SK-MEL-5 (cell line): ENCODE results near the gene CLDN12. TPM values are rescaled to one million over a fixed set of nuclear protein-coding genes. Genes with fewer than 3 reads are reported as not detected.

Source experiments
- DNase-seq: peaks from one replicate; pipeline ENCODE4 v3.0.0-alpha.2; 2016; ENCODE audit warnings: low read depth, low spot score
- in situ Hi-C: cut with HindIII; loops from 2 replicates; pipeline ENCODE4 v1.10.0; 2016; ENCODE audit warnings: low sequenced_read_pairs, high pct_unique_total_duplicates, low pct_unique_long_range_greater_than_20kb
- polyA plus RNA-seq, 2 experiments: library from polyadenylated mRNA; depleted of rRNA; stranded (reverse); fragments of >200 nt; gene quantifications; 2 replicates each; pipeline ENCODE4 v1.2.3, GENCODE V29; 2015
- total RNA-seq: library from RNA; depleted of rRNA; stranded (reverse); fragments of >200 nt; shearing (Covaris generic); gene quantifications from 2 replicates; pipeline ENCODE4 v1.2.3, GENCODE V29; 2014; rRNA removed

CLDN12 gene
- 143 and 151 TPM in 2 replicates for total RNA-seq
- polyA plus RNA-seq (2015; cell fraction: cytosol; rRNA removed): 108 and 126 TPM in 2 replicates
- 269 and 372 TPM in 2 replicates for polyA plus RNA-seq (2015; cell fraction: nucleus; rRNA removed)

- peak; percentile 99 for DNase-seq
- in situ Hi-C loops: loop anchor here (25.0 kb wide), 1 partner anchor 91 kb away; the partner anchor contains the start of gene FAM237B
Observed at GRCh38 chr7:90403174-90404113, at the start of gene CLDN12. CLDN12 (plus strand) TSS chr7:90403461; CDS start chr7:90412677, 9,216 bp downstream.

GRCh38 chr7:90383422-90383821 lies 19.8 kb upstream of the CLDN12 start:
- in situ Hi-C loops: no loop called here

DNA sequence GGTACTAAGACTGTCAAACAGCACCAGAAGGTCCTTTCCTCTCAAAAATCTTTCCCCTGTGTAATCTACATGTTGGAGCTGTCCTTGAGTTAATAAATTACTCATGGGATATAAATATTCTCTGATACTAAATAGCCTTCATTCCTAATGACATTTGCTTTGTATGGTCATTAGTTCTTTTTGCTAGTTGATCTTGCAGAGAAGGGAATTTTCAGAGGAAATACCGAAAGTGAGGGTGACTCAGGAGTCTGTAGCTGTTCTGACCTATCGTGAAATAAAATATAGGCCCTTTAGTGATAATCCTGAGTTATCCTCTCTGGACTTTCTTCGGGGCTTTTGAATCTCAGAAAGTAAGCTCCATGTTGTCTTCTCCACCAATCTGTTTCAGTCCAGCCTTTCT lies 19.4 kb upstream of the CLDN12 start:
- no peak for DNase-seq
- in situ Hi-C loops: no loop called here

More at GRCh38 chr7:90383422-90383821, 19.8 kb upstream of the CLDN12 start:
- no peak for DNase-seq

- in situ Hi-C loops: no loop called here
- DNase-seq: no peak
Observed at GRCh38 chr7:90384433-90384832, 18.8 kb upstream of the CLDN12 start.

DNA sequence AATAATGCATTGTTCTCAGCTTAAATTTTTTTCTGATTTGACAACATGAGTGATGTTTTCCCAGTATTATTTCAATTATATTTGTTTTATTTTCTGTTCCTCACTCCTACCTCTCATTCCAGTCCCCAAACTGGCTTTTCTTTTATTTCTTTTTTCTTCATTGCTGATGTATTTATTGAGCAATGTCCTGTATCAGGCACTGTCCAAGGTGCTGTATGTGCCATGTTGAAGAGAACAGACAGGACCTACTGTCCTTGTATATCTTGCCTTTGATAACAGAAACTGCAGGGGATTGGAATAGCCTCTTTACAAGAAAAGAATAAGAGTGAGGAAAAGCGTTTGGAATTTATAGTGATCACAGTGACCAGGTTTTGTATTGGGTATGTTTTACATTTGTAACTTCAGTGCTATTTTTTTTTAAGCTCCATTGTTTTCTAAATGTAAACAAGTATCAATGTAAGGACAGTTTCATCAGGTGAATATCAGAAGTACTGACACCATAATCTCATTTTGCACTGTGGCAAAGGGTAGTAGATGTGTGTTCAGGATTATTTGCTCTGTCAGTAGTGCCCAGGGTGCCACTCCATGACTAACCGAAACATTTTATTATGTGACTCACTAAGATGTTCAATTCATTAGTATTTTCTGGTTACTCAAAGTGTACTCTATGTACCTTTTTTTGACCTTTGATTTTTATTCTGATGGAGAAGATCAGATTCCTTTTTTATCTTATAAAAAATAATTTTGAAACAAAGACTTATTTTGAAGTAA lies 15.6 kb upstream of the CLDN12 start:
- in situ Hi-C loops: no loop called here
- DNase-seq: no peak

DNA sequence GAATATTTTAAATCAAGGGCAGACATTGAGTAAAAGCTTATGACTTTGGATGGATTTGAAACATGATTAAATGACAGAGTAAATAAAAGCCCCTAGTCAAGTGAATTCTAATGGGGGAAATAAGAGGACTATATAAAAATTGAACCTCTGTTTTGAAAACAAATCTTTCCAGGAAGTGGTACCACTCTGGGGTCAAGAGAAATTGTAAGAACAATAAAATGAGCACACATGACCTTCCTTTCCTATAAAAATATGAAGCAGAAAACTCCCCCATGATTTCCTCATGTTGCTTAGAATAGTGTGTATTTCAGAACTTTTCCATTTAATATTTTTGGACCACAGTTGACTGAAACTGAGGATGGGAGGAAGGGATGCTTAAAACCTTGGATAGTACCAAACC lies 12.3 kb upstream of the CLDN12 start:
- no peak for DNase-seq
- in situ Hi-C loops: no loop called here

DNA sequence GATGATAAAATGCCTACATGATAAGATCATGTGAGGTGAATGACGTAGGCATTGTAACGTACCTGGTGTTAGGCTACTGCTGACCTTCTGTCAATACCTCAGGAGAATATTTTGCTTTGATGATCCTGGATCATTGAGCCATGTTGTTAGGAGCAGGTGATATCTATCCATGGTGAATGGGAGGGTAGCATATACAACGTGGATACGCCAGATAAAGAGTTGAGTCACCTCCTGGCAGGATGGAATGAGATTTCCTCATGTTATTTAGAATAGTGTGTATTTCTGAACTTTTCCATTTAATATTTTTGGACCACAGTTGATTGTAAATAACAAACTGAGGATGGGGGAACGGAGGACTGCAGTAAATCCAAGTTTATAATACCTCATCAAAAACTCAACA lies 11.8 kb upstream of the CLDN12 start:
- in situ Hi-C loops: no loop called here
- DNase-seq: no peak

DNA sequence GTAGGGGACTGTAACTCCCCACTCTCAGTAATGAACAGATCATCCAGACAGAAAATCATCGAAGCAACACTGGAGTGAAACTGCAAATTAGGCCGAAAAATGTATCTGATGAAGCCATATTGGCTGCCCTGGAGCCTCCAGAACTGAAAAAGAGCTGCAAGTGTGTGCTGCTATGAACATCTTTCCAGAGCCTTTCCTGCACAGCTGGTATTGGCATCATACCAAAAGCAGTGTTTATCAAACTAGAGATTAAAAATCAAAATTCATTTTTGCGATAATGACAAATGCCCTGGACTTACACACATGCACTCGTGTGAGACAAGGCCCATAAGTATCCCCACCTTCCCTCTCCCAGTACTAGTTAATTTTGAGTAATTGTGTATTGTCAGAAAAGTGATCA lies 6.8 kb upstream of the CLDN12 start:
- no peak for DNase-seq
- in situ Hi-C loops: no loop called here

DNA sequence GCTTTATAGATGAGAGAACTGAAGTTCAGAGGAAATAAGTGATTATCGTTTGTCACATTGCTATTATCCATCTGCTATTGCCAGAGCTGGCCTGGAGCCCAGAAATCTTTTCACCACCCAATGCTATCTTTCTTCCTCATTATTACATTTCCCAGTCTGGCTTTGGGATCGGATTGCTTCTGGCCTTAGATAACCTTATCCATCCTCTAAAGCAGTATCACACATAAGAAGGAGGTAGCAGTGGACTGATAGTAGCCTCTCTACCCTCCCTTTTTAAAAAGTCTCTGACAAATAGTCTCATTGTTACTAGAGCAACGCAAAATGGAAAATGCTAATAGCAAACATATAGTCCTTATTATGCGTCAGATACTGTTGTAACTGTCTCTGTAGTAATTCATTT lies 1.3 kb upstream of the CLDN12 start:
- DNase-seq: peak; percentile 58
- in situ Hi-C loops: loop anchor here (25.0 kb wide), 1 partner anchor 90 kb away; the partner anchor contains the start of gene FAM237B

DNA sequence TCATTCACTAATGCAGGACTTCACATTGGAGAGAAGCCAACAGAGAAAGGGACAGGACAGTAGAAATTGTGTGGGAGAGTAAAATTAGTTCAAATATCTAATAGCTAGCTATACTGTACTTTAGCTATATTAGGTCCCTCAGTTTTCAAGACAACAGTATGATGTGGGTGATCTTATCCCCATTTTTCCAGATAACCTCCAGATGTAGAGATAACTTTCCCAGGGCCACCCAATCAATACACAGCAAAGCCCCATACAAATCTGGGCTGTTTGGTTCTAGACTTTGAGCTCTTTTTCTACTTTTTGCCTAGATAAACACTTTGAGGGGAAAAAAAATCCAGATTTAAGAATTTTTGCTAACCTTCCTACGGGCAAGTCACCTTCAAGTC lies 482 bp upstream of the CLDN12 start:
- no peak for DNase-seq
- in situ Hi-C loops: loop anchor here (25.0 kb wide), 1 partner anchor 90 kb away; the partner anchor contains the start of gene FAM237B

GRCh38 chr7:90404777-90405176 lies 1.5 kb downstream of the CLDN12 start:
- in situ Hi-C loops: loop anchor here (25.0 kb wide), 1 partner anchor 92 kb away; the partner anchor contains the start of gene FAM237B
- peak; percentile 26 for DNase-seq

DNA sequence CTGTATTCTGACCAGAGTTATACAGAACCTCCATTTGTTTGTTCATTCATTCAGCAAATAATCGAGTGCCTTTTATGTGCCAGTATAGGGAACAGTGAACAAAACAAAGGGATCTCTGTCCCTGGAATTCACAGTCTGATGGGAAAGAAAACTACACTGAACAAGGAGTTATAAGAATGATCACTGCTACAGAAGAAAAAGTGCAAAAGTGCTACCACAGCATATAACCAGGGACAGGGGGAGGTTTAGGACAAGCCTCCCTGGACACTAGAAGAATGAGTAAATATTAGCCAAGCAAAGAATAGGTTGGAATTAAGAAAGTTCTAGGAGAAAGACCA lies 4.2 kb downstream of the CLDN12 start:
- in situ Hi-C loops: loop anchor here (25.0 kb wide), 1 partner anchor 95 kb away; the partner anchor contains the start of gene FAM237B
- peak; percentile 98 for DNase-seq

DNA sequence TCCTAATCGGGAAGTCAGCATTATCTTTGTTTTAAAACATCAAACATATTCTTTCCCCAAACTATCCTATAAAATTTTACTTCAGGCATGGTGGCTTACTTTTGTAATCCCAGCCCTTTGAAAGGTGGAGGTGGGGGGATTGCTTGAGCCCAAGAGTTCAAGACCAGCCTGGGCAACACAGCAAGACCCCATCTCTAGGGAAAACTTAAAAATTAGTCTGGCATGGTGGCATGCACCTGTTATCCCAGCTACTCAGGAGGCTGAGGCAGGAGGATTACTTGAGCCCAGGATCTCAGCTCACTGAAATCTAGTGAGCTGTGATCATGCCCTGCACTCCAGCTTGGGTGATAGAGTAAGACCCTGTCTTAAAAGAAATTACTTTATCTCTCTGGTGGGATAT lies 4.9 kb downstream of the CLDN12 start:
- in situ Hi-C loops: loop anchor here (25.0 kb wide), 1 partner anchor 96 kb away; the partner anchor contains the start of gene FAM237B
- DNase-seq: no peak

GRCh38 chr7:90409667-90410066 lies 6.4 kb downstream of the CLDN12 start:
- in situ Hi-C loops: loop anchor here (25.0 kb wide), 1 partner anchor 97 kb away; the partner anchor contains the start of gene FAM237B
- no peak for DNase-seq

- no peak for DNase-seq
- in situ Hi-C loops: loop anchor here (25.0 kb wide), 1 partner anchor 99 kb away; the partner anchor contains the start of gene FAM237B
Observed at GRCh38 chr7:90411510-90411909, 8.2 kb downstream of the CLDN12 start.

DNA sequence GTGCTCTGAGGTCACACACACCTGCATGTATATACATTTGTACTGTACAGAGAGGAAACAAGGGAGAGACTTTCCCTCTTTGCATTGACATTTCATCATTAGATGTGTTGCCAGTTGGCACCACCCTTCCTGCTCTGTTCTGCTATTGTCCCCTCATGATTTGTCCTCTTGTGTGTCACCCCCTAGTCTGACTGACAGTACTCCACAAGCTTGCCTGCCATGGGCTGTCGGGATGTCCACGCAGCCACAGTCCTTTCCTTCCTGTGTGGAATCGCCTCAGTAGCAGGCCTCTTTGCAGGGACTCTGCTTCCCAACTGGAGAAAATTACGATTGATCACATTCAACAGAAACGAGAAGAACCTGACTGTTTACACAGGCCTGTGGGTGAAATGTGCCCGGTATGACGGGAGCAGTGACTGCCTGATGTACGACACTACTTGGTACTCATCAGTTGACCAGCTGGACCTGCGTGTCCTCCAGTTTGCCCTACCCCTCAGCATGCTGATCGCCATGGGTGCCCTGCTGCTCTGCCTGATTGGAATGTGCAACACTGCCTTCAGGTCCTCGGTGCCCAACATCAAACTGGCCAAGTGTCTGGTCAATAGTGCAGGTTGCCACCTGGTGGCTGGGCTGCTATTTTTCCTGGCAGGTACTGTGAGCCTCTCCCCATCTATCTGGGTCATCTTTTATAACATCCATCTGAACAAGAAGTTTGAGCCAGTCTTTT lies 9.4 kb downstream of the CLDN12 start:
- in situ Hi-C loops: loop anchor here (25.0 kb wide), 1 partner anchor 100 kb away; the partner anchor contains the start of gene FAM237B
- DNase-seq: peak; percentile 76

- no peak for DNase-seq
- in situ Hi-C loops: loop anchor here (25.0 kb wide), 1 partner anchor 101 kb away; the partner anchor contains the start of gene FAM237B
Observed at GRCh38 chr7:90413185-90413528, 9.9 kb downstream of the CLDN12 start.
